Activated CD4-positive, alpha-beta T cell treated with anti-CD3 and anti-CD28 coated beads, Interleukin-2, amount 50 U/mL, for 48 hours (primary cell): ENCODE results near the gene NOP58.
"Not testable (repeated sequence)": the region's sequence is repeated elsewhere in the genome, so short reads cannot be mapped to it uniquely, and the experiment has no call there.

Experiments used
- DNase-seq, 2 experiments: peaks; one replicate each; pipeline ENCODE4 v3.0.0-alpha.2; 2020

NOP58 gene

DNA sequence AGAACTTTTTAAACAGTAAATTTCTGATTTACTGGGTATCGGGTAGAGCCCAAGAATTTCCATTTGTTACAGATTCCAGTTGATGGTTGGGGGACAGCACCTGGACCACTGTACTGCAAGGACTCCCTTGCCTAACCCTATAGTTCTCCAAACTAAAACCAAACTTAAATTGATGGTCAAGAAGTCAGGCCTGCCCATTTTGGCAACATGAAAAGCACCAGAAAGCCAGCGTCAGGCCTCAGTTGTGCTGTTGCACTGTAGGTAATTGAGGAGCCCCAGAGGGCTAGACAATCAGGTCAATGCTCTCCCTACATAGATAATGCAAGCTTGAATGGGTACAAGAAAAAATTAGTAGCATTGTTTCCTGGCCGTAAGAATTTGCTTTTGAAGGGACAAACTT is 40.5 kb downstream of the NOP58 start:
- no peak for DNase-seq

DNA sequence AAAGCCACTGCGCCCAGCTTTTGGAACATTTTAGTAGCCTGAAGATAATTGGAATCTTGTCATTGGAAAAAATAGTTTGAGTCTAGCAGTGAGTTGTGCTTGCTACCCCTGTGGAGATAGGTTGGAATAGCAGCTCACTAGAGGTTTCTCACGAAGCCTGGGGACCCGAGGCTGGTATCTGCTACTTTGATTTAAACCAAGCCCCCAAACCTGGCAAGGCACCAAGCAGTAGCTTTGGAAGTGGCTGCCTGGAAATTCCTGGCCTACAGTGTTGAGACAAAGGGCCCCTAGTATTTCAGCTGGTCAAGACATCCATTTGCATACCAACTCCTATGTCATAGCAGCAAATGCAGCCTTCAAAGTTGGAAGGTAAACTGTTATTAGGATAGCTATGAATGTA is 42.1 kb downstream of the NOP58 start:
- no peak for DNase-seq

DNA sequence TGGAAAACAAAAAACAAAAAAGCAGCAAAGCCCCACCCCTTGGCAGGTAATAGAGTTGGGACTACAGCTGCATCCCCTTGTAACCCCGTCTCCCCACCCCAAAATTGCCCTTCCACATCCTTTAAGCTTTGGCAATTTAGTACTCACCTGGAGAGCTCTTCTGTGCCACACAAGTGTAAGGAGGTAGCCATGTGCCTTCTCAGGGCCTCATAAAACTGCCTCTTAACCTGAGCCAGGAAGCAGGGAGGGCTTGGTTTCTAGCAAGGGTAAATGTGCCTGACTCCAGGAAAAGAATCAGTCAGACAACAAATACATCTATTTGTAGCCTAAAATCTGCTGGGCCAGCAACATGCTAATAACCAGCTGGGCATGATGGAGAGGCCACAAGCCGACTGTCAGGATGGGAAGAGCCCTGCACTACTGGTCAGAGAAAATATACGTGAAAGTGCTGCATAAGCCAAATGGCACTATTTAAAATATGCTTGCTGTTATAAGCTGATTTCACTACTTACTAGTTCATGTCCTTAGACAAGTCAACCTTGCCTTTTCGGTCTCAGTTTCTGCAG is 46.3 kb downstream of the NOP58 start:
- DNase-seq: no peak

DNA sequence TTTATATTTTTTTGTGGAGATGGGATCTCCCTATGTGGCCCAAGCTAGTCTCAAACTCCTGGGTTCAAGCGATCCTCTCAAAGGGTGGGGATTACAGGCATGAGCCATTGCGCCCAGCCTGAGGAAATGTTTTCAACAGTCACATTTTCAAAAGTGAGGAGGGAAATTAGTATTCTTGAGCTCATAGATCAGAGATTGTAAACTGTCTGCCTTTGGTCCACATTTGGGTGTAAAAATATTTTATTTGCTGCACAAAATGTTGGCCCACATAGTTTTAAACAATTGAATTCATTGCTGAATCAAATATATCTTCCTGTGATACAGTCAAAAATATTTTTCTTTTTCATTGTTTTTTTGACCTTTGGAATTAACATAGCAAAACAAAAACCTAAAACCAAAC is 48.6 kb downstream of the NOP58 start:
- DNase-seq: no peak

DNA sequence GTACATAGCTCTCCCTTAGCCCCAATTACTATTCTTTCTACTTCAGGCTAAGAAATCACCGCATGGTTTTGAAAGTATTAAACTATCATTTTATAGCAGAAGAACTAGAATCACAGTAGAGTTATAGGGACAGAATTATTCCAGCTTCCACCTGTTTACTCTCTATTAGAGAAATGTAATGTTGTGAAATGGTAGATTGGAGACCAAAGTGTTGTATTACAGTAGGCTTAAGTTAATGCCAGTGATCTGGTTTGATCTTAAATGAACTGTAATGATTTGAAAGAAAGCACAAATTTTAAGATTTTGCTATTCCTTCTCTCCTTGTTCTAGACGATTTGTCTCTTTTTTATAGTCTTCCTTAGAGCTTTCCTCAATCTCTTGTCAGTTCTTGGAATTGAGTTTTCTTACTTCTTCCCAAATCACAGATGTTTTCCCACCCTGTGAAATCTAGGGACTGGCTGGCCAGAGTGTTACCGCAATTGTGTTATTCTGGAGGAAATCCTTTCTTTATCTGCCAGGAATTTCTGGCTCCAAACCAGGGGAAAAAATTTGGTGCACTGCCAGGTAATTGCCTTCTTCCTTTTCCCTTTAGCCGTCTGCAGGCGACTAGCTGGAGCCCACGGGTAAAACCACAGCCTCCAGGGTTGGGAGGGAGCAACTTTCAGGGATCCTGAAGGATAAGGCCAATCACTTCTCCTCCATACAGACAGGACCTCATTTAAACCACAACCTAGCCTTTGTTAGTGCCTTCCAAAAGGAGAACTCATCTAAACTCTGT is 51.7 kb downstream of the NOP58 start:
- DNase-seq: no peak

DNA sequence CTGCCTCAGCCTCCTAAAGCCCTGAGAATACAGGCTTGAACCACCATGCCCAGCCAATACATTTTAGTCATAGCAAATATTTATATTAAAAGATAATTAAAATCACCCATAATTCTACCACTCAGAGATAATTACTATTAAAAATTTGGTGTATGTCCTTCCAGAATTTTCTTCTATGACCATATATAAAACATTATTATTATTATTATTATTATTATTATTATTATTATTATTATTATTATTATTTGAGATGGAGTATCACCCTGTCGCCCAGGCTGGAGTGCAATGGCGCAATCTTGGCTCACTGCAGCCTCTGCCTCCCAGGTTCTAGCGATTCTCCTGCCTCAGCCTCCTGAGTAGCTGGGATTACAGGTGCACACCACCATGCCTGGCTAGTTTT is 54.8 kb downstream of the NOP58 start:
- DNase-seq: not testable (repeated sequence)

DNA sequence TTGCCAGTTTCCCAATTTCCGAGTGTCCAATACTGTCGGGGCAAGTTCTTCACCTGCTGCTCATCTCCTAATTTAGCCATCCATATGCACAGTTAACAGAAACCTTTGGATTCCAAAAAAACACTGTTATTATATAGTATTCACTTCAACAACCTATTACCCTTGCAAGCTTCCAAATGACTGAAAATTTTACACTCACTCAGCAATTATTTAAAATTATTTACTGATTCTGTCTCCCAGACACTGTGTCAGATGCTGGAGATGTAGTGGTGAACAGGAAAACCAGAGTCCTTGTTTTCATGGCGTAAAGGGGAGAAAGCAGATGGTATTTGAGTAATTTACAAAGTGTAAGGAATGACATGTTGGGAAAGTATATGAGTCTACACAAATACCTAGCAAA is 56.9 kb downstream of the NOP58 start:
- no peak for DNase-seq

DNA sequence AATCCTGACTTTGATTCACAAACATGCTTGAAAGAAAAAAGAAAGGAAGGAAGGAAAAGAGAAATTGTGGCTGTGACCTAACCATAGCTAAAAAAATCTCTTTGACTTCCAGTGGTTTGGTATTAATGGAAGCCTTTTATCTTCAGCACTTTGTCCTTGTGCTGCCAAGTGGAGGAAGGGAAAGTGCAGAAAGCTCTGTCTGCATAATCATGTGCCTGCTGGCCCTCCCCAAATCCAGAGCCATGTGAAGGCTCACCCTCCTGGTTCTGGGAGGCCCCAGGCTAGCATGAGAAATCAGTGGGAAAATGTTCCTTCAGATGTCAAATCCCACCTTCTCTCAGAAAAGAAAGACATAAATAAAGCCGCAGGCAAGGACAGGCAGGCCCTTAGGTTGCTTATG is 62.3 kb downstream of the NOP58 start:
- DNase-seq: no peak

DNA sequence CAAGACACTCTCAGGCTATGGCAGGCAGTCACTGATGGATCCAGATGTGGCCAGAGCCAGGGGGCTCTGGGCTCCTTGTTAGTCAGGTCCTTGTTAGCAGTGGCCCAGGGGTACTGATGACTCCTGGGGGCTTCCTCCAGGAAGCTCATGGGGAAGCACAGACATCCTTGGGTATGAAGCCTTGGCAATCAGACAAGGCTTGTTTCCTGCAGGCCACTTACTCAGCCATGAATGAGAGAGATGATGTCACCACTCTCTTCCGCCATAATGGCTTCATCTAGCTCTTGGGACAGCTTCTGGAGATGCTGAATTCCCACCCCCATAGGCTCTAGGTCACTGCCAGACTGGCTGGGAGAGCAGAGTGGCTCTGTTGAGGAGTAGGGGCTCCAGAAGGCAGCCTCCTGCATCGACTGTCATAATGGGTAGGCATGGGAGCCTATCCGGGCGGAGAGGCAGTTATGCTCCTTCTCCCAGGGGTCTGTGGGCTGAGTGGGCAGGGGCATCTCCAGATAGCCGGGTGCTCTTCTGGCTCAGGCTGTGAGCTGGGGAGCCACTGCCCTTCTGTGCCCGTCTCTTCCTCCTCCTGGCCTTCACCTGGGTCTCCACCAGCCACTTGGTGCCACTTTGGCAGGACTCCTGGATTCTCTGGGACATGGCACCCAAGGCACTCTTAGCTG is 70.4 kb downstream of the NOP58 start:
- DNase-seq: no peak

DNA sequence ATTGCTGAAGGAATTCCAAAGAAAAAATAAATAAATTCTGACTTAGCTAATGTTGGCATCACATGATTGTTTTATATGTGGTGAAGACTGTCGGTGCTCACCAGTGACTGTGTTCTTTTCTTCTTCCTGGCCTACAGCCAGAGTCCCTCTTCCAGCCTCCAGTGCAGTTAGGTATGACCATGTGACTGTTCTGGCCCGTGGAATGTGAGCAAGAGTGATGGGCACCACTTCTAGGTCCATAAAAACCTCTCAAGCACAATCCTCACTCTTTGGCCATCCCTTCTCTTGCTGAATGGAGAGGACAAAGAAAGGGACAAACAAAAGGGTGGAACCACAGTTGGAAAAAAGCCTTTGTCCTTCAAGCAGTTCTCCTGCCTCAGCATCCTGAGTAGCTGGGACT is 71.6 kb downstream of the NOP58 start:
- no peak for DNase-seq

DNA sequence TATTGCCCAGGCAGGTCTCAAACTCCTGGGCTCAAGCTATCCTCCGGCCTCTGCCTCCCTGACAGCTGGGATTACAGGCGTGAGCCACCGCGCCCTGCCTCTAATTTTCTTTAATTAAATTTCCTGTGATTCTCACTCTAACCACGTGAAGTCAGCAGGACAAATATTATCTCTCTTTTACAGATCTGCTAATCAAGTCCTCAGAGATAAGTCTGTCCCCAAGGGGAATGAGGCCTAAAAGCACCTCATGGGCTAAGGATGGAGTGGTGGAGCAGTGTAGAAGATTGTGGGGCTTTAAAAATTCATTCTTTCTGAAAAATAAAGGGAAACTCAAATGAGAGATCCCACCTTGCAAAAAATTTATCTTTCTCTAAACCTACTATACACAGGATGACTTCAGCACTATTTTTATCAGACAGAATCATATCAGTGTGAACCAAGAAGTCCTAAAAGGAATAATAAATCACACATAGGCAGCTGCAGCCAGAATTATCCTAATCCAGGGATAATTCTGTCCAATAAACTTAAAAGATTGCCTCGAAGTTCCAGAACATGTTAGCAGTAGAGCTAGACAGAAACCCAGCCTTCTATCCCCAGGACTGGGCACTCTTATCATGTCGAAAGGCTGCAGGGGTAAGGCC is 72.3 kb downstream of the NOP58 start:
- DNase-seq: no peak

DNA sequence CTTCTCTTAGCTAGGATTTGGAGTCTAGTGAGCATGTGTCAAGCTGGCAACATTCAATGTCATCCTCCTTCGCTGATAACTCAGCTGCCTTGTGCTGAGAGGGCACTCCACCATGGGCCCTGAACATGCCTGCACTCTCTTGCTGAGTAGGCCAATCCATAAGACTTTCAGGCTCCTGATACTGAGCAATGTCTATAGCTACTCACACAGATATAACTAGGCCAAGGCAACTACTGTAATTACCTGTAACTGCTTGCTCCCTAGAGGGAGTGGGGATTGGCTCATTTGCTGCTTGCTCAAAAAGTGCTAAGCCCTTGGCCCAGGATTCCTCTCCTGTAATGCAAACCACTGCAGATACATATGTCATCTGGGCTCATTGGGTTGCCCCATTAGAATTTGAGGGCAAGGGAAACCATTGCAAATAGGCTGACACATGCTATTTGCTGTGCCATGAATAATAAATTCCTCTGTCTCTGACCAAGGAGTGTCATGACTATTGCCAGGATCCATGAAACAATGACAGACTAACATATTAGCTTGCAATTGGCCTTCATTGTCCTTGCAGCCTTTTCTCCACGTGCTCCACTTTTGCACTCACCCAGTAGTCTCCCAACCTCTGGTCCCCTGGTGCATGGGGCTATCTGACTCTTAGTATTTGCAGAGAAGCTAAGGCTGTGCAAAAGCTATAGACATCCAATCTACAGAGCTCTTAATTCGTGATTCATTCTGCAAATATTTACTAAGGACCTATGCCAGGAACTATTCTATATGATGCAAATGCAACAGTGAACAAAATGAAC is 73.7 kb downstream of the NOP58 start:
- no peak for DNase-seq

DNA sequence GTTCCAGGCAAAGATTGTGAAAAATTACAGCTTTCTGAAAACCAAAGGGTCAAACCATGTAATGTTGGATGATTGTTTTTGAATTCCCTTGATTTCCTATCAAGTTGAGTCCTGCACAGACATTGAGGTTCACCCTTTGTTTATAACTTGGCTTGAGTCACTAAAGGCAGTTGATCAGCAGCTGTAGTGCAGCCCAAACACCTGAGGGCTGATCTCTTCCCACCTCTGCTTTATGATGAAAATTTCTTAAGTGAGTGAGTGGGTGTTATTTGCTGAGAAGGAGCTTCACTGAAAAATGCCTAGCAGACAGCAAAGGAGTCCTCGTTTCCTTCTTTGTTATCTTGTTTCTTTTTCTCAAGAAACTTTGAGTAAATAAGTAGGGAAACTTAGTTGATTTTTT is 78.6 kb downstream of the NOP58 start:
- DNase-seq: no peak

DNA sequence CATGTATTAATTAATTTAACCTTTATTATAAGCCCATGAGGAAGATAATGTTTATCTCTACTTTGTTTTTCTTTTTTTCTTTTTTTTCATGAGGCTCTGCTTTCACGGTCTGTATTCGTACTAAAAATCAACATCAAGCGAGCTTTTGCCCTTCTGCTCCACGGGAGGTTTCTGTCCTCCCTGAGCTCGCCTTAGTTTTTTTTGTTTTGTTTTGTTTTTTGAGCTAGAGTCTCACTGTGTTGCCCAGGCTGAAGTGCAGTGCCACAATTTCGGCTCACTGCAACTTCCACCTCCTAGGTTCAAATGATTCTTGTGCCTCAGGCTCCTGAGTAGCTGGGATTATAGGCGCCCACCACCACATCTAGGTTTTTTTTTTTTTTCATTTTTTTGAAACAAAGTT is 80.6 kb downstream of the NOP58 start:
- DNase-seq: no peak
